GM12878 (cell line): Measurements from ENCODE around the gene TTYH3. TPM values are rescaled to one million over a fixed set of nuclear protein-coding genes. Genes with fewer than 3 reads are reported as not detected.

Experiments used
- ATAC-seq: fragments of 200-7000 bp; cut with Tn5 transposase; 3 replicates; pipeline ENCODE4 v1.9.1; 2020; ENCODE audit warnings: mild to moderate bottlenecking, moderate library complexity
- BruUV-seq: library from RNA; stranded (reverse); fragments of 400-500 nt; replicated peaks from 2 replicates; lab custom pipeline; 2021; lab: Mats Ljungman, UMichigan
- CTCF ChIA-PET: fragments of 300-600 bp; sonication (Branson Sonifier 250); formaldehyde crosslinking; extraction: SDS; loops from one replicate; lab custom pipeline; 2021; ENCODE audit warnings: inconsistent platforms; lab: Yijun Ruan, JAX
- POLR2A ChIA-PET: fragments of 350-600 bp; formaldehyde crosslinking; extraction: SDS; loops from one replicate; lab custom pipeline; 2021; ENCODE audit warnings: inconsistent platforms; lab: Charles Lee
- RAD21 ChIA-PET: fragments of 300-600 bp; sonication (Branson Sonifier 250); formaldehyde crosslinking; loops from one replicate; lab custom pipeline; 2023; ENCODE audit warnings: antibody characterized with exemption; ENCODE audit not compliant: unreplicated experiment; lab: Charles Lee
- SMC1A ChIA-PET: fragments of 300-600 bp; sonication (Branson Sonifier 250); formaldehyde crosslinking; loops from one replicate; lab custom pipeline; 2023; ENCODE audit not compliant: unreplicated experiment, uncharacterized antibody; lab: Charles Lee
- DNase-seq: peaks from one replicate; pipeline ENCODE4 v3.0.0-alpha.2; 2011; ENCODE audit warnings: low read depth, low spot score
- FAIRE-seq: peaks from 3 replicates; lab custom pipeline; 2011; peaks lifted over from hg19 to GRCh38; lab: Jason Lieb, UNC
- H2AFZ ChIP-seq: 2 replicates; pipeline ENCODE4 v1.6.0; 2011; ENCODE audit warnings: low read depth, low read length, control low read depth; ENCODE audit not compliant: control insufficient read depth
- H3K27ac ChIP-seq: 2 replicates; pipeline ENCODE4 v1.5.1; 2011; ENCODE audit warnings: control low read depth; ENCODE audit not compliant: control insufficient read depth, insufficient read depth
- H3K27me3 ChIP-seq, 2 experiments: replicated peaks in 1 of 2; 2 replicates each; pipeline versions ENCODE4 v1.6.0 to v1.6.1; 2011; ENCODE audit warnings: low read length in 1 of 2; ENCODE audit not compliant: control insufficient read depth in 2 of 2, insufficient read depth in 2 of 2
- H3K36me3 ChIP-seq, 2 experiments: 2 replicates each; pipeline ENCODE4 v1.5.1; 2011; ENCODE audit warnings: low read length in 1 of 2; ENCODE audit not compliant: control insufficient read depth in 2 of 2, insufficient read depth in 2 of 2
- H3K4me1 ChIP-seq: 2 replicates; pipeline ENCODE4 v1.6.1; 2011; ENCODE audit warnings: mild to moderate bottlenecking, low read length, moderate library complexity, mixed read lengths; ENCODE audit not compliant: control insufficient read depth, insufficient read depth
- H3K4me2 ChIP-seq: 2 replicates; pipeline ENCODE4 v1.6.0; 2011; ENCODE audit warnings: control low read depth; ENCODE audit not compliant: control insufficient read depth, insufficient read depth
- H3K4me3 ChIP-seq: fragments of 200-600 bp; sonication (generic); 2 replicates; pipeline ENCODE4 v1.5.1; 2016
- H3K79me2 ChIP-seq: 2 replicates; pipeline ENCODE4 v1.6.0; 2011; ENCODE audit warnings: low read length; ENCODE audit not compliant: control insufficient read depth, insufficient read depth
- H3K9ac ChIP-seq: 2 replicates; pipeline ENCODE4 v1.8.0; 2011; ENCODE audit warnings: low read length, control low read depth, mixed read lengths; ENCODE audit not compliant: control insufficient read depth, insufficient read depth
- H3K9me3 ChIP-seq: replicated peaks from 3 replicates; pipeline ENCODE4 v1.5.1; 2011; ENCODE audit warnings: mild to moderate bottlenecking, low read length; ENCODE audit not compliant: control insufficient read depth, insufficient read depth
- H4K20me1 ChIP-seq: 2 replicates; pipeline ENCODE4 v1.6.0; 2011; ENCODE audit not compliant: control insufficient read depth, insufficient read depth
- CBX5 ChIP-seq: sonication (generic); IDR thresholded peaks from 2 replicates; pipeline ENCODE4 v1.6.1; 2016; ENCODE audit warnings: low read depth, moderate library complexity, mild to moderate bottlenecking, inconsistent platforms
- DPF2 ChIP-seq: fragments of 450-650 bp; IDR thresholded peaks from 2 replicates; pipeline ENCODE4 v1.6.1; 2017; ENCODE audit warnings: mild to moderate bottlenecking
- IRF4 ChIP-seq: IDR thresholded peaks from 2 replicates; pipeline ENCODE4 v1.6.1; 2011; ENCODE audit warnings: low read depth, low read length
- MYC ChIP-seq: IDR thresholded peaks from 2 replicates; pipeline ENCODE4 v1.6.1; 2011; ENCODE audit warnings: mild to moderate bottlenecking, low read length, moderate library complexity, inconsistent platforms; ENCODE audit not compliant: insufficient read depth, insufficient replicate concordance, insufficient read length, severe bottlenecking
- POLR2AphosphoS5 ChIP-seq: IDR thresholded peaks from 2 replicates; pipeline ENCODE4 v1.6.1; 2011; ENCODE audit warnings: mild to moderate bottlenecking, low read length, inconsistent platforms
- RBBP5 ChIP-seq: fragments of 200-600 bp; sonication (generic); conservative IDR thresholded peaks from 2 replicates; pipeline ENCODE4 v1.6.1; 2016
- WGBS: methylation state at CpG from one replicate; pipeline ENCODE4 v1.1.6; 2016; ENCODE audit warnings: low lambda C conversion rate; ENCODE audit not compliant: insufficient replicate concordance, insufficient coverage; ENCODE audit errors: missing lambda C conversion rate; 5-methylcytosine and 5-hydroxymethylcytosine counted together
- in situ Hi-C: fragments of 300-500 bp; cut with MboI; formaldehyde crosslinking; loops from 9 replicates; pipeline ENCODE4 v1.14.3; 2018; ENCODE audit warnings: mixed read lengths
- intact Hi-C: fragments of 100-400 bp; cut with micrococcal nuclease; formaldehyde crosslinking; loops from one replicate; pipeline ENCODE4 v1.14.2; 2022; ENCODE audit not compliant: unreplicated experiment
- polyA plus RNA-seq, 11 experiments: library from polyadenylated mRNA; depleted of rRNA in 4 of 11; unstranded in 6 of 11; stranded (reverse) in 5 of 11; fragments of >200 nt; fragmentation: Nextera tagmentation in 4 of 11; fragmentation: Illumina TruSeq in 1 of 11; extraction: Ambion mirVana in 4 of 11; extraction: Trizol in 1 of 11; gene quantifications; 1 replicate in 1 of 11; 2 replicates in 10 of 11; pipeline versions ENCODE4 v1.2.1 to v1.2.3, GENCODE V29; 2011 to 2016; ENCODE audit warnings: inconsistent platforms in 2 of 11, missing spikeins in 2 of 11, low read depth in 1 of 11
- total RNA-seq, 4 experiments: library from RNA; depleted of rRNA in 3 of 4; stranded (reverse); fragments of >200 nt in 3 of 4; fragmentation: Illumina TruSeq in 1 of 4; extraction: Trizol in 1 of 4; gene quantifications; 2 replicates each; pipeline versions ENCODE4 v1.2.1 to v1.2.3, GENCODE V29; 2013 to 2021
- TF ChIP-seq, protein P1 (sequence below): IDR thresholded peaks from 2 replicates; pipeline ENCODE4 v1.6.1; 2012; ENCODE audit warnings: low read depth, low read length, improper control_type of control experiment
- TF ChIP-seq, protein P2 (sequence below), 3 experiments: IDR thresholded peaks in 2 of 3; conservative IDR thresholded peaks in 1 of 3; 2 replicates each; pipeline ENCODE4 v1.5.1; 2011; ENCODE audit warnings: low read depth in 3 of 3, low read length in 3 of 3, mild to moderate bottlenecking in 3 of 3, control low read depth in 2 of 3, moderate library complexity in 2 of 3, inconsistent platforms in 1 of 3, mixed read lengths in 1 of 3; ENCODE audit not compliant: control insufficient read depth in 2 of 3, insufficient read depth in 1 of 3; ENCODE audit errors: extremely low read depth in 1 of 3
- TF ChIP-seq, protein P3 (sequence below): fragments of 450-650 bp; IDR thresholded peaks from 2 replicates; pipeline ENCODE4 v1.6.1; 2016; ENCODE audit warnings: mild to moderate bottlenecking
- TF ChIP-seq, protein P4 (sequence below): fragments of 450-650 bp; IDR thresholded peaks from 2 replicates; pipeline ENCODE4 v1.6.1; 2016; ENCODE audit warnings: mild to moderate bottlenecking

TTYH3 gene
- total and polyA plus RNA-seq, 10 of the 15 experiments (the other 5 are each of a cell fraction or from before 2014, with no cell fraction given), result 0.79 to 71.4 (median 10.5) TPM

DNA sequence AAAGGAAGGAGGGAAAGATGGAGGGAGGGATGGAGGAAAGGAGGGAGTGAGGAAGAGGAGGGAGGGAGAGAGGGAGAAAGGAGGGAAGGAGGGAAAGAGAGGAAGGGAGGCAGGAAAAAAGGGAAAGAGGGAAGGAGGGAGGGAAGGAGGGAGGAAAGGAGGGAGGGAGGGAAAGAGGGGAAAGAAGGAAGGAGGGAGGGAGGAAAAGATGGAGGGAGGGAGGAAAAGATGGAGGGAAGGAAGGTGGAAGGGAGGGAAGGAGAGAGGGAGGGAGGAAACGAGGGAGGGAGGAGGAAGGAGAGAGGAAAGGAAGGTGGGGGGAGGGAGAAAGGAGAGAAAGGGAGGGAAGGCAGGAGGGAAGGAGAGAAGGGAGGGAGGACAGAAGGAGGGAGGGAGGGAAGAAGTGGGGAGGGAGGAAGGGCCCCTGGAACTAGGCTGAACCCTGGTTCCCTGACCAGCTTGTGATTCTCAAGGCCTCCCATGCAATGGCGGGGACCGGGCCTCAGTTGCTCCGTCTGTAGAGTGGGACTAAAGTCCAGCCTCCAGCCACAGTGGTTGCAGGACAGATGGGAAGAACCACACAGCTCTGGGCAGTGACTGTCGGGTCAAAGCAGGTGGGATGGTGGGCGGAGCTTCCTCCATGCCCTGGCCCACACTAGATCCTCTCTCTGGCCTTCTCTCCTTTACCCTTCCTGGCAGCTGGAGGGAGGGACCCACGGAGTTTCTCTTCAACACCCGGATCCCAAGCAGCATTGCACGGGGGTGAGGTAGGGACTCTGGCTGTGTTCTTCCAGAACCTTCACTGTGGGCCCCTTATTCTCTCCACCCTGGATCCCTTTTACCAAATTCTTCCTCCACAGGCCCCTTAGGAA lies 4.3 kb upstream of the TTYH3 start:
- Histone ChIP-seq H3K4me3 (no peak overlapping the region), H2AFZ (no peak overlapping the region), H3K36me3 (no peaks in the 10 kb centered on the region), H3K79me2 (peaks cover 4% of the 10 kb centered on the region), H4K20me1 (no peaks in the 10 kb centered on the region), H3K9ac (no peak overlapping the region), H3K4me1 (peaks cover 4% of the 10 kb centered on the region; the same call in 1 of the 2 replicates), H3K4me2 (no peak overlapping the region), H3K9me3 (no peaks in the 10 kb centered on the region), H3K27ac (no peak overlapping the region), H3K27me3 (0 out of 4 replicates have a peak, but pooled peaks cover 0 to 1% of the 10 kb centered on the region in 2 experiments)
- TF ChIP-seq DPF2 (no peak), POLR2AphosphoS5 (no peak), IRF4 (no peak), RBBP5 (no peak), CBX5 (no peak), MYC (no peak)
- TF ChIP-seq, protein P1, sequence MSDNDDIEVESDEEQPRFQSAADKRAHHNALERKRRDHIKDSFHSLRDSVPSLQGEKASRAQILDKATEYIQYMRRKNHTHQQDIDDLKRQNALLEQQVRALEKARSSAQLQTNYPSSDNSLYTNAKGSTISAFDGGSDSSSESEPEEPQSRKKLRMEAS, result no peak
- TF ChIP-seq, protein P2, sequence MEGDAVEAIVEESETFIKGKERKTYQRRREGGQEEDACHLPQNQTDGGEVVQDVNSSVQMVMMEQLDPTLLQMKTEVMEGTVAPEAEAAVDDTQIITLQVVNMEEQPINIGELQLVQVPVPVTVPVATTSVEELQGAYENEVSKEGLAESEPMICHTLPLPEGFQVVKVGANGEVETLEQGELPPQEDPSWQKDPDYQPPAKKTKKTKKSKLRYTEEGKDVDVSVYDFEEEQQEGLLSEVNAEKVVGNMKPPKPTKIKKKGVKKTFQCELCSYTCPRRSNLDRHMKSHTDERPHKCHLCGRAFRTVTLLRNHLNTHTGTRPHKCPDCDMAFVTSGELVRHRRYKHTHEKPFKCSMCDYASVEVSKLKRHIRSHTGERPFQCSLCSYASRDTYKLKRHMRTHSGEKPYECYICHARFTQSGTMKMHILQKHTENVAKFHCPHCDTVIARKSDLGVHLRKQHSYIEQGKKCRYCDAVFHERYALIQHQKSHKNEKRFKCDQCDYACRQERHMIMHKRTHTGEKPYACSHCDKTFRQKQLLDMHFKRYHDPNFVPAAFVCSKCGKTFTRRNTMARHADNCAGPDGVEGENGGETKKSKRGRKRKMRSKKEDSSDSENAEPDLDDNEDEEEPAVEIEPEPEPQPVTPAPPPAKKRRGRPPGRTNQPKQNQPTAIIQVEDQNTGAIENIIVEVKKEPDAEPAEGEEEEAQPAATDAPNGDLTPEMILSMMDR (IDR thresholded peaks at IDR 0.05 in 2 of 3, conservative IDR thresholded peaks at IDR 0.05 in 1 of 3; ENCODE audit: control insufficient read depth in 2 of 3, extremely low read depth in 1 of 3, insufficient read depth in 1 of 3, low read depth in 3 of 3, low read length in 3 of 3), result no peak
- TF ChIP-seq, protein P3, sequence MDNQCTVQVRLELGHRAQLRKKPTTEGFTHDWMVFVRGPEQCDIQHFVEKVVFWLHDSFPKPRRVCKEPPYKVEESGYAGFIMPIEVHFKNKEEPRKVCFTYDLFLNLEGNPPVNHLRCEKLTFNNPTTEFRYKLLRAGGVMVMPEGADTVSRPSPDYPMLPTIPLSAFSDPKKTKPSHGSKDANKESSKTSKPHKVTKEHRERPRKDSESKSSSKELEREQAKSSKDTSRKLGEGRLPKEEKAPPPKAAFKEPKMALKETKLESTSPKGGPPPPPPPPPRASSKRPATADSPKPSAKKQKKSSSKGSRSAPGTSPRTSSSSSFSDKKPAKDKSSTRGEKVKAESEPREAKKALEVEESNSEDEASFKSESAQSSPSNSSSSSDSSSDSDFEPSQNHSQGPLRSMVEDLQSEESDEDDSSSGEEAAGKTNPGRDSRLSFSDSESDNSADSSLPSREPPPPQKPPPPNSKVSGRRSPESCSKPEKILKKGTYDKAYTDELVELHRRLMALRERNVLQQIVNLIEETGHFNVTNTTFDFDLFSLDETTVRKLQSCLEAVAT, result no peak
- TF ChIP-seq, protein P4, sequence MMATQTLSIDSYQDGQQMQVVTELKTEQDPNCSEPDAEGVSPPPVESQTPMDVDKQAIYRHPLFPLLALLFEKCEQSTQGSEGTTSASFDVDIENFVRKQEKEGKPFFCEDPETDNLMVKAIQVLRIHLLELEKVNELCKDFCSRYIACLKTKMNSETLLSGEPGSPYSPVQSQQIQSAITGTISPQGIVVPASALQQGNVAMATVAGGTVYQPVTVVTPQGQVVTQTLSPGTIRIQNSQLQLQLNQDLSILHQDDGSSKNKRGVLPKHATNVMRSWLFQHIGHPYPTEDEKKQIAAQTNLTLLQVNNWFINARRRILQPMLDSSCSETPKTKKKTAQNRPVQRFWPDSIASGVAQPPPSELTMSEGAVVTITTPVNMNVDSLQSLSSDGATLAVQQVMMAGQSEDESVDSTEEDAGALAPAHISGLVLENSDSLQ, result no peak
- ChIA-PET SMC1A (no interaction called here), RAD21 (no interaction called here), CTCF (interaction anchor here (1.2 kb wide), 1 partner anchor 157 kb away, joined by 3 read pairs; no protein-coding TSS in a partner anchor), POLR2A (no interaction called here)
- BruUV-seq, result no TSS peak
- WGBS, result 35% methylated on average over 9 of the region's 9 CpGs
- in situ Hi-C loops, result no loop called here
- DNase-seq (no peak), ATAC-seq (no peak), FAIRE-seq (no peak)
- intact Hi-C loops, result no loop called here
